Fibroblast of the aortic adventitia (primary cell): ENCODE measurements around the gene FSTL4. TPM values are rescaled to one million over a fixed set of nuclear protein-coding genes. Genes with fewer than 3 reads are reported as not detected.

ENCODE experiments used
- DNase-seq: peaks from one replicate; pipeline ENCODE4 v3.0.0-alpha.2; 2010; ENCODE audit warnings: low read depth
- H3K4me3 ChIP-seq: 2 replicates; pipeline ENCODE4 v1.5.1; 2011; ENCODE audit warnings: low read depth, mild to moderate bottlenecking, control low read depth, low read length, moderate library complexity
- CTCF ChIP-seq: IDR thresholded peaks from 2 replicates; pipeline ENCODE4 v1.5.1; 2011; ENCODE audit warnings: mild to moderate bottlenecking, low read length, control low read depth, inconsistent platforms; ENCODE audit not compliant: insufficient read depth
- total RNA-seq: library from RNA; depleted of rRNA; stranded (reverse); fragments of >200 nt; gene quantifications from 2 replicates; pipeline ENCODE4 v1.2.3, GENCODE V29; 2012; ENCODE audit warnings: low replicate concordance

The FSTL4 gene
- total RNA-seq, 1 donor = not detected

- no peak for DNase-seq
- TF ChIP-seq CTCF = no peak
- no peak overlapping the region for H3K4me3 ChIP-seq
Observed at GRCh38 chr5:133328800-133329199, 283.5 kb downstream of the FSTL4 start.

- no peak for DNase-seq
- TF ChIP-seq CTCF = no peak
- no peak overlapping the region for H3K4me3 ChIP-seq
Observed at GRCh38 chr5:133327946-133328401, 284.4 kb downstream of the FSTL4 start.

GRCh38 chr5:133326361-133326760, 286.0 kb downstream of the FSTL4 start:
- TF ChIP-seq CTCF = no peak
- H3K4me3 ChIP-seq = no peak overlapping the region
- no peak for DNase-seq

- H3K4me3 ChIP-seq = no peak overlapping the region
- no peak for TF ChIP-seq CTCF
- no peak for DNase-seq
Observed at GRCh38 chr5:133325864-133326263, 286.5 kb downstream of the FSTL4 start.

- no peak overlapping the region for H3K4me3 ChIP-seq
- no peak for DNase-seq
- TF ChIP-seq CTCF = no peak
Observed at GRCh38 chr5:133324926-133325325, 287.4 kb downstream of the FSTL4 start.

- TF ChIP-seq CTCF = no peak
- no peak for DNase-seq
Observed at GRCh38 chr5:133323494-133324457, 288.6 kb downstream of the FSTL4 start.

More at GRCh38 chr5:133323494-133324457, 288.6 kb downstream of the FSTL4 start:
- no peak overlapping the region for H3K4me3 ChIP-seq
